ENCODE results near the gene HOMER1.
A peak's percentile ranks its signal among the peaks of the same experiment; 100 is the strongest.

GRCh38 chr5:79495311-79495710 is 18.6 kb downstream of the HOMER1 start:
- TF ChIP-seq JUND (IDR thresholded peaks at IDR 0.05; ENCODE audit: borderline replicate concordance, low read depth, low read length) (peak; percentile 53; the same call in 1 of the 2 replicates), JUND (tag; IDR thresholded peaks at IDR 0.05; ENCODE audit: borderline replicate concordance, low read depth, low read length) (0 out of 3 replicates have a peak, but pooled peaks have one; percentile 18), FOXK2 (conservative IDR thresholded peaks at IDR 0.05 in 1 of 2, IDR thresholded peaks at IDR 0.05 in 1 of 2; ENCODE audit: low read depth in 2 of 2) (no peak), BHLHE40 (IDR thresholded peaks at IDR 0.05; ENCODE audit: low read length) (no peak)
